H1 (cell line): Measurements from ENCODE around the gene CRAT. TPM values are rescaled to one million over a fixed set of nuclear protein-coding genes. Genes with fewer than 3 reads are reported as not detected.

Source experiments
- CTCF ChIA-PET: fragments of 300-600 bp; sonication (Branson Sonifier 250); formaldehyde crosslinking; loops from one replicate; lab custom pipeline; 2021; ENCODE audit not compliant: partially characterized antibody; lab: Charles Lee
- POLR2A ChIA-PET: fragments of 300-600 bp; sonication (Branson Sonifier 250); formaldehyde crosslinking; loops from one replicate; lab custom pipeline; 2021; ENCODE audit warnings: inconsistent platforms; ENCODE audit not compliant: partially characterized antibody; lab: Charles Lee
- DNase-seq, 2 experiments: peaks; one replicate each; pipeline versions ENCODE4 v3.0.0 to v3.0.0-alpha.2; 2010 to 2022; ENCODE audit warnings: low spot score in 2 of 2, low read depth in 1 of 2, mixed read lengths in 1 of 2
- FAIRE-seq: peaks from 2 replicates; lab custom pipeline; 2011; peaks lifted over from hg19 to GRCh38; lab: Jason Lieb, UNC
- H2AFZ ChIP-seq: 2 replicates; pipeline ENCODE4 v1.8.1; 2012; ENCODE audit warnings: low read length, inconsistent platforms
- H2AK5ac ChIP-seq: 2 replicates; pipeline ENCODE4 v1.6.1; 2013; ENCODE audit warnings: low read depth, low read length
- H2BK120ac ChIP-seq: replicated peaks from 2 replicates; pipeline ENCODE3; 2013; ENCODE audit warnings: low read depth, low read length, inconsistent platforms
- H2BK12ac ChIP-seq: 2 replicates; pipeline ENCODE4 v1.6.1; 2013; ENCODE audit warnings: low read depth, low read length
- H2BK15ac ChIP-seq: 2 replicates; pipeline ENCODE4 v1.6.1; 2013; ENCODE audit warnings: low read length
- H2BK20ac ChIP-seq: 2 replicates; pipeline ENCODE4 v1.6.1; 2013; ENCODE audit warnings: low read length
- H2BK5ac ChIP-seq: 2 replicates; pipeline ENCODE4 v1.6.1; 2013; ENCODE audit warnings: low read depth, low read length
- H3K14ac ChIP-seq: 2 replicates; pipeline ENCODE4 v1.6.1; 2013; ENCODE audit warnings: inconsistent platforms; ENCODE audit not compliant: insufficient read length
- H3K18ac ChIP-seq: 2 replicates; pipeline ENCODE4 v1.6.1; 2013; ENCODE audit warnings: low read length; ENCODE audit errors: extremely low read depth
- H3K23ac ChIP-seq: 2 replicates; pipeline ENCODE4 v1.6.1; 2013; ENCODE audit warnings: inconsistent platforms; ENCODE audit not compliant: insufficient read length
- H3K23me2 ChIP-seq: 2 replicates; pipeline ENCODE4 v1.6.1; 2013; ENCODE audit warnings: low read depth, low read length
- H3K27ac ChIP-seq: 2 replicates; pipeline ENCODE4 v1.6.1; 2011; ENCODE audit warnings: low read depth, low read length, inconsistent platforms
- H3K27me3 ChIP-seq, 4 experiments: replicated peaks in 1 of 4; 1 replicate in 1 of 4; 2 replicates in 3 of 4; pipeline versions ENCODE4 v1.6.1 to v1.8.1; 2011 to 2013; ENCODE audit warnings: low read length in 3 of 4, mild to moderate bottlenecking in 3 of 4, inconsistent platforms in 2 of 4, mixed read lengths in 2 of 4, moderate library complexity in 1 of 4; ENCODE audit not compliant: control insufficient read depth in 3 of 4, insufficient read depth in 3 of 4; ENCODE audit errors: extremely low read depth in 1 of 4
- H3K36me3 ChIP-seq, 4 experiments: 2 replicates each; pipeline versions ENCODE4 v1.6.1 to v1.8.1; 2011 to 2013; ENCODE audit warnings: mild to moderate bottlenecking in 4 of 4, low read length in 3 of 4, moderate library complexity in 2 of 4, control low read depth in 1 of 4, inconsistent platforms in 1 of 4; ENCODE audit not compliant: insufficient read depth in 4 of 4, control insufficient read depth in 2 of 4
- H3K4ac ChIP-seq: replicated peaks from 2 replicates; pipeline ENCODE3; 2013; ENCODE audit warnings: low read length, low read depth, mixed read lengths, inconsistent platforms; ENCODE audit not compliant: insufficient read length
- H3K4me1 ChIP-seq, 4 experiments: replicated peaks in 1 of 4; 1 replicate in 1 of 4; 2 replicates in 3 of 4; pipeline versions ENCODE4 v1.6.1 to v1.8.1; 2011 to 2013; ENCODE audit warnings: low read length in 3 of 4, inconsistent platforms in 2 of 4, mixed read lengths in 1 of 4; ENCODE audit not compliant: insufficient read depth in 4 of 4, control insufficient read depth in 3 of 4
- H3K4me2 ChIP-seq, 2 experiments: 2 replicates each; pipeline versions ENCODE4 v1.6.1 to v1.8.1; 2011 to 2013; ENCODE audit warnings: low read depth in 2 of 2, low read length in 2 of 2, control low read depth in 1 of 2, inconsistent platforms in 1 of 2, mild to moderate bottlenecking in 1 of 2; ENCODE audit not compliant: insufficient read depth in 1 of 2
- H3K4me3 ChIP-seq, 4 experiments: fragments of 200-600, 300-600 bp in 1 of 4; sonication (generic), shearing (Covaris generic), sonication (Bioruptor Twin) in 1 of 4; 2 replicates each; pipeline versions ENCODE4 v1.5.1 to v1.8.1; 2011 to 2016; ENCODE audit warnings: low read length in 4 of 4, low read depth in 3 of 4, control low read depth in 2 of 4, inconsistent platforms in 2 of 4, mild to moderate bottlenecking in 2 of 4, mixed read lengths in 1 of 4, moderate library complexity in 1 of 4; ENCODE audit not compliant: insufficient read depth in 2 of 4; ENCODE audit errors: extremely low read depth in 1 of 4
- H3K56ac ChIP-seq: replicated peaks from 2 replicates; pipeline ENCODE3; 2013; ENCODE audit warnings: low read depth, mild to moderate bottlenecking, mixed read lengths, low read length, inconsistent platforms; ENCODE audit not compliant: insufficient read length
- H3K79me1 ChIP-seq: 2 replicates; pipeline ENCODE4 v1.6.1; 2013; ENCODE audit warnings: low read depth, low read length, control low read depth
- H3K79me2 ChIP-seq, 2 experiments: 2 replicates each; pipeline versions ENCODE4 v1.6.1 to v1.8.1; 2012 to 2013; ENCODE audit warnings: low read length in 2 of 2, mild to moderate bottlenecking in 2 of 2, inconsistent platforms in 1 of 2; ENCODE audit not compliant: insufficient read depth in 2 of 2, control insufficient read depth in 1 of 2
- H3K9ac ChIP-seq, 4 experiments: replicated peaks in 1 of 4; 1 replicate in 1 of 4; 2 replicates in 3 of 4; pipeline versions ENCODE4 v1.6.1 to v1.8.1; 2011 to 2013; ENCODE audit warnings: low read depth in 3 of 4, low read length in 3 of 4, control low read depth in 2 of 4, mild to moderate bottlenecking in 2 of 4, moderate library complexity in 2 of 4, inconsistent platforms in 1 of 4; ENCODE audit errors: extremely low read depth in 1 of 4
- H3K9me3 ChIP-seq, 2 experiments: 2 replicates each; pipeline versions ENCODE4 v1.6.1 to v1.8.1; 2012 to 2013; ENCODE audit warnings: mild to moderate bottlenecking in 2 of 2, moderate library complexity in 2 of 2, control low read depth in 1 of 2, inconsistent platforms in 1 of 2, low read depth in 1 of 2, low read length in 1 of 2, mixed read lengths in 1 of 2; ENCODE audit not compliant: insufficient read depth in 2 of 2
- H4K20me1 ChIP-seq, 2 experiments: replicated peaks in 1 of 2; 2 replicates each; pipeline versions ENCODE3 to v1.8.1; 2011 to 2013; ENCODE audit warnings: inconsistent platforms in 2 of 2, low read length in 2 of 2, mild to moderate bottlenecking in 1 of 2; ENCODE audit not compliant: insufficient read depth in 2 of 2, control insufficient read depth in 1 of 2
- H4K5ac ChIP-seq: 2 replicates; pipeline ENCODE4 v1.6.1; 2013; ENCODE audit warnings: low read length, low read depth, mixed read lengths, inconsistent platforms; ENCODE audit not compliant: insufficient read length
- H4K8ac ChIP-seq: 2 replicates; pipeline ENCODE4 v1.8.0; 2013; ENCODE audit warnings: mild to moderate bottlenecking, moderate library complexity, low read length, inconsistent platforms; ENCODE audit not compliant: insufficient read depth; ENCODE audit errors: extremely low read depth
- H4K91ac ChIP-seq: replicated peaks from 2 replicates; pipeline ENCODE3; 2013; ENCODE audit warnings: low read length, mixed read lengths, inconsistent platforms; ENCODE audit not compliant: insufficient read length
- NANOG ChIP-seq: IDR thresholded peaks from 2 replicates; pipeline ENCODE4 v1.6.1; 2011; ENCODE audit warnings: low read length, low read depth, mild to moderate bottlenecking, inconsistent platforms; ENCODE audit not compliant: insufficient read depth, poor library complexity, severe bottlenecking
- TCF12 ChIP-seq: IDR thresholded peaks from 2 replicates; pipeline ENCODE4 v1.6.1; 2011; ENCODE audit warnings: low read depth, mild to moderate bottlenecking, low read length
- WGBS, 2 experiments: shearing (Covaris generic) in 1 of 2; methylation state at CpG; one replicate each; pipeline versions ENCODE4 v1.1.6 to v1.1.7; 2013 to 2015; ENCODE audit warnings: low lambda C conversion rate in 2 of 2, mixed read lengths in 2 of 2, inconsistent platforms in 1 of 2, low coverage in 1 of 2, missing lambda C conversion rate in 1 of 2; ENCODE audit not compliant: insufficient replicate concordance in 2 of 2, insufficient coverage in 1 of 2, insufficient read length in 1 of 2; ENCODE audit errors: extremely low coverage in 1 of 2, missing lambda C conversion rate in 1 of 2; 5-methylcytosine and 5-hydroxymethylcytosine counted together
- polyA plus RNA-seq, 7 experiments: library from polyadenylated mRNA; depleted of rRNA in 3 of 7; stranded (reverse) in 5 of 7; unstranded in 2 of 7; fragments of >200 nt in 5 of 7; fragments of 200-250 nt in 2 of 7; gene quantifications; 1 replicate in 5 of 7; 2 replicates in 1 of 7; 4 replicates in 1 of 7; pipeline versions ENCODE4 v1.2.1 to v1.2.3, GENCODE V29; 2011 to 2013; ENCODE audit warnings: missing spikeins in 2 of 7, mixed read lengths in 2 of 7
- total RNA-seq: library from RNA; stranded (reverse); fragmentation: NEBNext Ultra II Directional; extraction: Animal tissue kit (Norgen Biotek cat#: 25700); gene quantifications from 2 replicates; pipeline ENCODE4 v1.2.1, GENCODE V29; 2021

The CRAT gene
- total and polyA plus RNA-seq, 2 of the 8 experiments (the other 6 are each of a cell fraction or from before 2014, with no cell fraction given) = 8.2 to 17.3 TPM

GRCh38 chr9:129093602-129094386 is 16.8 kb downstream of the CRAT start:
- Histone ChIP-seq H4K8ac (no peak overlapping the region), H3K9ac (no peak overlapping the region), H3K27me3 (no peaks in the 10 kb centered on the region), H2BK12ac (no peak overlapping the region), H2BK120ac (no peak overlapping the region), H4K5ac (no peak overlapping the region), H2BK5ac (no peak overlapping the region), H3K4ac (no peak overlapping the region), H2BK15ac (no peak overlapping the region), H3K23ac (no peak overlapping the region), H3K56ac (no peak overlapping the region), H3K4me3 (no peak overlapping the region), H3K14ac (no peak overlapping the region), H3K18ac (no peak overlapping the region; the same call in 1 of the 2 replicates), H4K91ac (no peak overlapping the region), H4K20me1 (peaks cover 0 to under 1% of the 10 kb centered on the region in 2 experiments), H3K23me2 (no peaks in the 10 kb centered on the region), H3K27ac (no peak overlapping the region; the same call in 1 of the 2 replicates), H3K4me2 (no peak overlapping the region), H3K79me2 (no peaks in the 10 kb centered on the region), H3K9me3 (no peaks in the 10 kb centered on the region), H3K4me1 (no peaks in the 10 kb centered on the region), H3K36me3 (peaks cover 5 to 16% (median 10%) of the 10 kb centered on the region in 4 experiments; a peak in 7 of 8 replicates), H2BK20ac (no peak overlapping the region), H3K79me1 (no peaks in the 10 kb centered on the region), H2AK5ac (no peak overlapping the region), H2AFZ (no peak overlapping the region)
- no peak for TF ChIP-seq TCF12
- no peak for TF ChIP-seq NANOG
- DNase-seq (no peak), FAIRE-seq (no peak)
- CTCF ChIA-PET = interaction anchor here (1.4 to 2.6 kb wide), 4 partner anchors 10 to 88 kb away, joined by 3 to 12 read pairs (median 6); no protein-coding TSS in a partner anchor
- 91% methylated on average over 18 of the region's 20 CpGs; no CpG with 5 or more reads in 1 of the 2 experiments for WGBS, 2 experiments
- POLR2A ChIA-PET = interaction anchor here (1.3 to 4.7 kb wide), 3 partner anchors 10 to 18 kb away, joined by 3 to 22 read pairs (median 7); partner anchors contain the start of genes DOLPP1 and PTPA
